GM23338 (cell line): Measurements from ENCODE around the gene UBE2J1. TPM values are rescaled to one million over a fixed set of nuclear protein-coding genes. Genes with fewer than 3 reads are reported as not detected.

Experiments
- ATAC-seq: fragments of 200-7000 bp; cut with Tn5 transposase; 3 replicates; pipeline ENCODE4 v1.9.1; 2020
- DNase-seq: peaks from one replicate; pipeline ENCODE4 v3.0.0-alpha.2; 2015; ENCODE audit warnings: low spot score
- H2AFZ ChIP-seq: fragments of 200-600 bp; sonication (generic); 2 replicates; pipeline ENCODE4 v1.8.0; 2016; ENCODE audit warnings: antibody characterized with exemption, mild to moderate bottlenecking, moderate library complexity
- H3F3A ChIP-seq: fragments of 200-600 bp; sonication (generic); replicated peaks from 2 replicates; pipeline ENCODE4 v1.8.0; 2017; ENCODE audit warnings: antibody characterized with exemption, mixed run types, low read depth
- H3K27ac ChIP-seq: fragments of 200-600 bp; sonication (generic); 2 replicates; pipeline ENCODE4 v1.6.1; 2016; ENCODE audit warnings: low read depth
- H3K27me3 ChIP-seq: fragments of 200-600 bp; sonication (generic); 2 replicates; pipeline ENCODE4 v1.8.0; 2016; ENCODE audit warnings: mild to moderate bottlenecking, mixed run types, moderate library complexity; ENCODE audit not compliant: insufficient read depth
- H3K36me3 ChIP-seq: fragments of 200-600 bp; sonication (generic); 2 replicates; pipeline ENCODE4 v1.8.0; 2016; ENCODE audit warnings: mild to moderate bottlenecking; ENCODE audit not compliant: insufficient read depth
- H3K4me1 ChIP-seq: fragments of 200-600 bp; sonication (generic); 2 replicates; pipeline ENCODE4 v1.8.0; 2016; ENCODE audit warnings: mild to moderate bottlenecking, moderate library complexity; ENCODE audit not compliant: insufficient read depth
- H3K4me2 ChIP-seq: fragments of 200-600 bp; sonication (generic); 2 replicates; pipeline ENCODE4 v1.7.1; 2017; ENCODE audit warnings: mixed run types
- H3K4me3 ChIP-seq: fragments of 200-600 bp; sonication (generic); 2 replicates; pipeline ENCODE4 v1.6.1; 2016; ENCODE audit warnings: mixed run types
- H3K79me2 ChIP-seq: fragments of 200-600 bp; sonication (generic); replicated peaks from 2 replicates; pipeline ENCODE4 v1.8.0; 2017; ENCODE audit warnings: mild to moderate bottlenecking; ENCODE audit not compliant: insufficient read depth
- H3K9me2 ChIP-seq: fragments of 200-600 bp; sonication (generic); 2 replicates; pipeline ENCODE4 v1.8.0; 2017; ENCODE audit not compliant: insufficient read depth
- H4K20me1 ChIP-seq: fragments of 200-600 bp; sonication (generic); replicated peaks from 2 replicates; pipeline ENCODE4 v1.8.0; 2017; ENCODE audit warnings: mild to moderate bottlenecking; ENCODE audit not compliant: insufficient read depth
- H3K27ac Mint-ChIP-seq: 2 replicates; pipeline ENCODE4 v1.8.0; 2020; ENCODE audit warnings: inconsistent platforms, mild to moderate bottlenecking, moderate library complexity, mixed read lengths
- H3K27me3 Mint-ChIP-seq: 3 replicates; pipeline ENCODE4 v1.8.0; 2022; ENCODE audit warnings: low read depth, mild to moderate bottlenecking, moderate library complexity, mixed read lengths, inconsistent platforms; ENCODE audit not compliant: insufficient read depth, poor library complexity
- H3K36me3 Mint-ChIP-seq: 3 replicates; pipeline ENCODE4 v1.8.0; 2021; ENCODE audit warnings: low read depth, mild to moderate bottlenecking, inconsistent platforms, moderate library complexity, mixed read lengths
- H3K4me1 Mint-ChIP-seq: 3 replicates; pipeline ENCODE4 v1.8.0; 2020; ENCODE audit warnings: mild to moderate bottlenecking, inconsistent platforms, mixed read lengths
- H3K4me3 Mint-ChIP-seq: 3 replicates; pipeline ENCODE4 v1.8.0; 2021; ENCODE audit warnings: moderate library complexity, mild to moderate bottlenecking, inconsistent platforms, mixed read lengths
- H3K9me3 Mint-ChIP-seq: 3 replicates; pipeline ENCODE4 v1.8.0; 2020; ENCODE audit warnings: moderate library complexity, mild to moderate bottlenecking, inconsistent platforms, mixed read lengths
- CREB1 ChIP-seq: fragments of 250-450 bp; sonication (Bioruptor Pico); IDR thresholded peaks from 2 replicates; pipeline ENCODE4 v1.5.0; 2020; ENCODE audit warnings: low read depth, mild to moderate bottlenecking, moderate library complexity
- ETS1 ChIP-seq: IDR thresholded peaks from 2 replicates; pipeline ENCODE4 v1.6.1; 2016; ENCODE audit warnings: antibody characterized with exemption
- EZH2 ChIP-seq: fragments of 200-600 bp; sonication (generic); IDR thresholded peaks from one replicate; pipeline ENCODE4 v1.8.0; 2017; ENCODE audit warnings: antibody characterized with exemption, mild to moderate bottlenecking, low read depth; ENCODE audit not compliant: unreplicated experiment
- REST ChIP-seq: IDR thresholded peaks from one replicate; pipeline ENCODE4 v1.6.1; 2018; ENCODE audit warnings: antibody characterized with exemption; ENCODE audit not compliant: unreplicated experiment
- STAT1 ChIP-seq: IDR thresholded peaks from one replicate; pipeline ENCODE4 v1.6.1; 2016; ENCODE audit warnings: antibody characterized with exemption; ENCODE audit not compliant: unreplicated experiment
- ZNF114 ChIP-seq: fragments of 250-450 bp; sonication (Bioruptor Pico); IDR thresholded peaks from 2 replicates; pipeline ENCODE4 v1.5.0; 2020; ENCODE audit warnings: mild to moderate bottlenecking, moderate library complexity
- ZNF331 ChIP-seq: fragments of 250-450 bp; sonication (Bioruptor Pico); IDR thresholded peaks from 2 replicates; pipeline ENCODE4 v1.5.0; 2020; ENCODE audit warnings: low read depth, mild to moderate bottlenecking, moderate library complexity
- polyA plus RNA-seq: library from polyadenylated mRNA; unstranded; fragments of >200 nt; fragmentation: Nextera tagmentation; extraction: Ambion mirVana; gene quantifications from 2 replicates; pipeline ENCODE4 v1.2.1, GENCODE V29; 2016
- total RNA-seq: library from RNA; depleted of rRNA; stranded (reverse); fragments of >200 nt; shearing (Covaris generic); gene quantifications from 2 replicates; pipeline ENCODE4 v1.2.3, GENCODE V29; 2014
- TF ChIP-seq, protein P1 (sequence below): fragments of 250-450 bp; sonication (Bioruptor Pico); IDR thresholded peaks from 2 replicates; pipeline ENCODE4 v1.5.0; 2020; ENCODE audit warnings: mild to moderate bottlenecking, moderate library complexity
- TF ChIP-seq, protein P2 (sequence below), 2 experiments: fragments of 200-600 bp in 1 of 2; sonication (generic) in 1 of 2; conservative IDR thresholded peaks; 2 replicates each; pipeline versions ENCODE4 v1.5.1 to v1.6.1; 2016 to 2017; ENCODE audit warnings: antibody characterized with exemption in 2 of 2, low read depth in 2 of 2, mild to moderate bottlenecking in 2 of 2, moderate library complexity in 1 of 2

Gene UBE2J1
- total and polyA plus RNA-seq, 2 experiments from 2014 or later: 7.5 to 13.1 TPM

- H3K4me3 ChIP-seq: no peak overlapping the region
- no peaks in the 10 kb centered on the region for H3K36me3 Mint-ChIP-seq
- no peaks in the 10 kb centered on the region for H3K27me3 Mint-ChIP-seq
- no peak for DNase-seq
- H3K27ac ChIP-seq: no peak overlapping the region
- H3K4me1 Mint-ChIP-seq: peaks cover 10% of the 10 kb centered on the region; the same call in 2 of the 3 replicates
- no peaks in the 10 kb centered on the region for H3K36me3 ChIP-seq
- no peak overlapping the region for H2AFZ ChIP-seq
- H3K9me2 ChIP-seq: no peaks in the 10 kb centered on the region
- no peaks in the 10 kb centered on the region for H3F3A ChIP-seq
- no peak for ATAC-seq
- H4K20me1 ChIP-seq: no peaks in the 10 kb centered on the region; the same call in 1 of the 2 replicates
- H3K9me3 Mint-ChIP-seq: no peaks in the 10 kb centered on the region
- TF ChIP-seq, protein P1, sequence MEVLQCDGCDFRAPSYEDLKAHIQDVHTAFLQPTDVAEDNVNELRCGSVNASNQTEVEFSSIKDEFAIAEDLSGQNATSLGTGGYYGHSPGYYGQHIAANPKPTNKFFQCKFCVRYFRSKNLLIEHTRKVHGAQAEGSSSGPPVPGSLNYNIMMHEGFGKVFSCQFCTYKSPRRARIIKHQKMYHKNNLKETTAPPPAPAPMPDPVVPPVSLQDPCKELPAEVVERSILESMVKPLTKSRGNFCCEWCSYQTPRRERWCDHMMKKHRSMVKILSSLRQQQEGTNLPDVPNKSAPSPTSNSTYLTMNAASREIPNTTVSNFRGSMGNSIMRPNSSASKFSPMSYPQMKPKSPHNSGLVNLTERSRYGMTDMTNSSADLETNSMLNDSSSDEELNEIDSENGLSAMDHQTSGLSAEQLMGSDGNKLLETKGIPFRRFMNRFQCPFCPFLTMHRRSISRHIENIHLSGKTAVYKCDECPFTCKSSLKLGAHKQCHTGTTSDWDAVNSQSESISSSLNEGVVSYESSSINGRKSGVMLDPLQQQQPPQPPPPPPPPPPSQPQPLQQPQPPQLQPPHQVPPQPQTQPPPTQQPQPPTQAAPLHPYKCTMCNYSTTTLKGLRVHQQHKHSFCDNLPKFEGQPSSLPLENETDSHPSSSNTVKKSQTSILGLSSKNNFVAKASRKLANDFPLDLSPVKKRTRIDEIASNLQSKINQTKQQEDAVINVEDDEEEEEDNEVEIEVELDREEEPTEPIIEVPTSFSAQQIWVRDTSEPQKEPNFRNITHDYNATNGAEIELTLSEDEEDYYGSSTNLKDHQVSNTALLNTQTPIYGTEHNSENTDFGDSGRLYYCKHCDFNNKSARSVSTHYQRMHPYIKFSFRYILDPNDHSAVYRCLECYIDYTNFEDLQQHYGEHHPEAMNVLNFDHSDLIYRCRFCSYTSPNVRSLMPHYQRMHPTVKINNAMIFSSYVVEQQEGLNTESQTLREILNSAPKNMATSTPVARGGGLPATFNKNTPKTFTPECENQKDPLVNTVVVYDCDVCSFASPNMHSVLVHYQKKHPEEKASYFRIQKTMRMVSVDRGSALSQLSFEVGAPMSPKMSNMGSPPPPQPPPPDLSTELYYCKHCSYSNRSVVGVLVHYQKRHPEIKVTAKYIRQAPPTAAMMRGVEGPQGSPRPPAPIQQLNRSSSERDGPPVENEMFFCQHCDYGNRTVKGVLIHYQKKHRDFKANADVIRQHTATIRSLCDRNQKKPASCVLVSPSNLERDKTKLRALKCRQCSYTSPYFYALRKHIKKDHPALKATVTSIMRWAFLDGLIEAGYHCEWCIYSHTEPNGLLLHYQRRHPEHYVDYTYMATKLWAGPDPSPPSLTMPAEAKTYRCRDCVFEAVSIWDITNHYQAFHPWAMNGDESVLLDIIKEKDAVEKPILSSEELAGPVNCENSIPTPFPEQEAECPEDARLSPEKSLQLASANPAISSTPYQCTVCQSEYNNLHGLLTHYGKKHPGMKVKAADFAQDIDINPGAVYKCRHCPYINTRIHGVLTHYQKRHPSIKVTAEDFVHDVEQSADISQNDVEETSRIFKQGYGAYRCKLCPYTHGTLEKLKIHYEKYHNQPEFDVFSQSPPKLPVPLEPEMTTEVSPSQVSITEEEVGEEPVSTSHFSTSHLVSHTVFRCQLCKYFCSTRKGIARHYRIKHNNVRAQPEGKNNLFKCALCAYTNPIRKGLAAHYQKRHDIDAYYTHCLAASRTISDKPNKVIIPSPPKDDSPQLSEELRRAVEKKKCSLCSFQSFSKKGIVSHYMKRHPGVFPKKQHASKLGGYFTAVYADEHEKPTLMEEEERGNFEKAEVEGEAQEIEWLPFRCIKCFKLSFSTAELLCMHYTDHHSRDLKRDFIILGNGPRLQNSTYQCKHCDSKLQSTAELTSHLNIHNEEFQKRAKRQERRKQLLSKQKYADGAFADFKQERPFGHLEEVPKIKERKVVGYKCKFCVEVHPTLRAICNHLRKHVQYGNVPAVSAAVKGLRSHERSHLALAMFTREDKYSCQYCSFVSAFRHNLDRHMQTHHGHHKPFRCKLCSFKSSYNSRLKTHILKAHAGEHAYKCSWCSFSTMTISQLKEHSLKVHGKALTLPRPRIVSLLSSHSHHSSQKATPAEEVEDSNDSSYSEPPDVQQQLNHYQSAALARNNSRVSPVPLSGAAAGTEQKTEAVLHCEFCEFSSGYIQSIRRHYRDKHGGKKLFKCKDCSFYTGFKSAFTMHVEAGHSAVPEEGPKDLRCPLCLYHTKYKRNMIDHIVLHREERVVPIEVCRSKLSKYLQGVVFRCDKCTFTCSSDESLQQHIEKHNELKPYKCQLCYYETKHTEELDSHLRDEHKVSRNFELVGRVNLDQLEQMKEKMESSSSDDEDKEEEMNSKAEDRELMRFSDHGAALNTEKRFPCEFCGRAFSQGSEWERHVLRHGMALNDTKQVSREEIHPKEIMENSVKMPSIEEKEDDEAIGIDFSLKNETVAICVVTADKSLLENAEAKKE: no peak
- TF ChIP-seq, protein P2, sequence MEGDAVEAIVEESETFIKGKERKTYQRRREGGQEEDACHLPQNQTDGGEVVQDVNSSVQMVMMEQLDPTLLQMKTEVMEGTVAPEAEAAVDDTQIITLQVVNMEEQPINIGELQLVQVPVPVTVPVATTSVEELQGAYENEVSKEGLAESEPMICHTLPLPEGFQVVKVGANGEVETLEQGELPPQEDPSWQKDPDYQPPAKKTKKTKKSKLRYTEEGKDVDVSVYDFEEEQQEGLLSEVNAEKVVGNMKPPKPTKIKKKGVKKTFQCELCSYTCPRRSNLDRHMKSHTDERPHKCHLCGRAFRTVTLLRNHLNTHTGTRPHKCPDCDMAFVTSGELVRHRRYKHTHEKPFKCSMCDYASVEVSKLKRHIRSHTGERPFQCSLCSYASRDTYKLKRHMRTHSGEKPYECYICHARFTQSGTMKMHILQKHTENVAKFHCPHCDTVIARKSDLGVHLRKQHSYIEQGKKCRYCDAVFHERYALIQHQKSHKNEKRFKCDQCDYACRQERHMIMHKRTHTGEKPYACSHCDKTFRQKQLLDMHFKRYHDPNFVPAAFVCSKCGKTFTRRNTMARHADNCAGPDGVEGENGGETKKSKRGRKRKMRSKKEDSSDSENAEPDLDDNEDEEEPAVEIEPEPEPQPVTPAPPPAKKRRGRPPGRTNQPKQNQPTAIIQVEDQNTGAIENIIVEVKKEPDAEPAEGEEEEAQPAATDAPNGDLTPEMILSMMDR (conservative IDR thresholded peaks at IDR 0.05; ENCODE audit: low read depth in 2 of 2): no peak
- TF ChIP-seq STAT1: no peak
- TF ChIP-seq REST: no peak
- no peak for TF ChIP-seq CREB1 (CRISPR knock-in tag)
- no peak for TF ChIP-seq EZH2
- TF ChIP-seq ETS1: no peak
- TF ChIP-seq ZNF114 (CRISPR knock-in tag): no peak
- no peak for TF ChIP-seq ZNF331
- no peaks in the 10 kb centered on the region for H3K27me3 ChIP-seq
- no peak overlapping the region for H3K27ac Mint-ChIP-seq
- no peak overlapping the region for H3K4me2 ChIP-seq
- H3K4me1 ChIP-seq: no peaks in the 10 kb centered on the region
- no peaks in the 10 kb centered on the region for H3K79me2 ChIP-seq
- no peak overlapping the region for H3K4me3 Mint-ChIP-seq
Measured at GRCh38 chr6:89381031-89381430, 28.5 kb upstream of the UBE2J1 start.
